Nephron progenitor cell (in vitro differentiated cells): ENCODE measurements around the gene PILRA.

Experiments
- DNase-seq: peaks from one replicate; pipeline ENCODE4 v3.0.0; 2021
- H3K27ac Mint-ChIP-seq: 2 replicates; pipeline ENCODE4 v1.8.0; 2021; ENCODE audit warnings: mild to moderate bottlenecking, moderate library complexity, mixed read lengths
- H3K27me3 Mint-ChIP-seq: 2 replicates; pipeline ENCODE4 v1.8.0; 2021; ENCODE audit warnings: mild to moderate bottlenecking, low read depth, mixed read lengths; ENCODE audit not compliant: poor library complexity
- H3K36me3 Mint-ChIP-seq: 2 replicates; pipeline ENCODE4 v1.8.0; 2021; ENCODE audit warnings: low read depth, mixed read lengths
- H3K4me1 Mint-ChIP-seq: 2 replicates; pipeline ENCODE4 v1.8.0; 2021; ENCODE audit warnings: mixed read lengths
- H3K4me3 Mint-ChIP-seq: 2 replicates; pipeline ENCODE4 v1.8.0; 2021; ENCODE audit warnings: mild to moderate bottlenecking, moderate library complexity, mixed read lengths
- H3K9me3 Mint-ChIP-seq: 2 replicates; pipeline ENCODE4 v1.8.0; 2021; ENCODE audit warnings: mild to moderate bottlenecking, moderate library complexity, mixed read lengths
- CTCF ChIP-seq: fragments of 200-600 bp; sonication (generic); IDR thresholded peaks from 2 replicates; pipeline ENCODE4 v1.5.0; 2021; ENCODE audit warnings: antibody characterized with exemption

The PILRA gene

GRCh38 chr7:100413889-100414288, 40.6 kb downstream of the PILRA start:
- H3K4me1 Mint-ChIP-seq, result peaks cover under 1% of the 10 kb centered on the region
- H3K4me3 Mint-ChIP-seq, result no peak overlapping the region
- H3K27me3 Mint-ChIP-seq, result peaks cover 14% of the 10 kb centered on the region
- H3K36me3 Mint-ChIP-seq, result no peaks in the 10 kb centered on the region
- no peaks in the 10 kb centered on the region for H3K9me3 Mint-ChIP-seq
- no peak for DNase-seq
- no peak overlapping the region for H3K27ac Mint-ChIP-seq
- TF ChIP-seq CTCF, result no peak

- peaks cover 14% of the 10 kb centered on the region for H3K4me1 Mint-ChIP-seq
- H3K4me3 Mint-ChIP-seq, result no peak overlapping the region
- H3K27me3 Mint-ChIP-seq, result peaks cover 14% of the 10 kb centered on the region
- no peak for TF ChIP-seq CTCF
- DNase-seq, result no peak
- H3K36me3 Mint-ChIP-seq, result no peaks in the 10 kb centered on the region
- H3K27ac Mint-ChIP-seq, result no peak overlapping the region
- no peaks in the 10 kb centered on the region for H3K9me3 Mint-ChIP-seq
Observed at GRCh38 chr7:100415448-100415847, 42.2 kb downstream of the PILRA start.

- TF ChIP-seq CTCF, result no peak
- peaks cover 14% of the 10 kb centered on the region for H3K4me1 Mint-ChIP-seq
- no peak overlapping the region for H3K4me3 Mint-ChIP-seq
- no peaks in the 10 kb centered on the region for H3K9me3 Mint-ChIP-seq
- H3K27me3 Mint-ChIP-seq, result peaks cover 17% of the 10 kb centered on the region
- no peak overlapping the region for H3K27ac Mint-ChIP-seq
- H3K36me3 Mint-ChIP-seq, result no peaks in the 10 kb centered on the region
- no peak for DNase-seq
Observed at GRCh38 chr7:100418930-100419659, 45.8 kb downstream of the PILRA start.

- DNase-seq, result no peak
- H3K9me3 Mint-ChIP-seq, result no peaks in the 10 kb centered on the region
- H3K27me3 Mint-ChIP-seq, result peaks cover 17% of the 10 kb centered on the region
- TF ChIP-seq CTCF, result no peak
- peaks cover 14% of the 10 kb centered on the region for H3K4me1 Mint-ChIP-seq
- no peak overlapping the region for H3K4me3 Mint-ChIP-seq
- H3K36me3 Mint-ChIP-seq, result no peaks in the 10 kb centered on the region
- H3K27ac Mint-ChIP-seq, result no peak overlapping the region
Observed at GRCh38 chr7:100419660-100420226, 46.5 kb downstream of the PILRA start.

GRCh38 chr7:100423315-100423714, 50.0 kb downstream of the PILRA start:
- no peaks in the 10 kb centered on the region for H3K36me3 Mint-ChIP-seq
- peaks cover 24% of the 10 kb centered on the region for H3K27me3 Mint-ChIP-seq
- no peak for TF ChIP-seq CTCF
- H3K4me1 Mint-ChIP-seq, result peaks cover 14% of the 10 kb centered on the region
- no peak for DNase-seq
- H3K4me3 Mint-ChIP-seq, result no peak overlapping the region
- H3K27ac Mint-ChIP-seq, result no peak overlapping the region
- H3K9me3 Mint-ChIP-seq, result peaks cover 7% of the 10 kb centered on the region

GRCh38 chr7:100425347-100425746, 52.1 kb downstream of the PILRA start:
- Mint-ChIP-seq H3K4me1 (peaks cover 2% of the 10 kb centered on the region), H3K27me3 (peaks cover 29% of the 10 kb centered on the region), H3K4me3 (no peak overlapping the region), H3K36me3 (no peaks in the 10 kb centered on the region), H3K9me3 (peaks cover 7% of the 10 kb centered on the region), H3K27ac (no peak overlapping the region)
- TF ChIP-seq CTCF, result no peak
- no peak for DNase-seq
